HG03066 (cell line): ENCODE data around the gene GRID2.

Source experiments
- ATAC-seq: cut with Tn5 transposase; IDR thresholded peaks from one replicate; pipeline ENCODE4 v1.9.1; 2021; ENCODE audit warnings: low read depth; ENCODE audit not compliant: unreplicated experiment

Gene GRID2

DNA sequence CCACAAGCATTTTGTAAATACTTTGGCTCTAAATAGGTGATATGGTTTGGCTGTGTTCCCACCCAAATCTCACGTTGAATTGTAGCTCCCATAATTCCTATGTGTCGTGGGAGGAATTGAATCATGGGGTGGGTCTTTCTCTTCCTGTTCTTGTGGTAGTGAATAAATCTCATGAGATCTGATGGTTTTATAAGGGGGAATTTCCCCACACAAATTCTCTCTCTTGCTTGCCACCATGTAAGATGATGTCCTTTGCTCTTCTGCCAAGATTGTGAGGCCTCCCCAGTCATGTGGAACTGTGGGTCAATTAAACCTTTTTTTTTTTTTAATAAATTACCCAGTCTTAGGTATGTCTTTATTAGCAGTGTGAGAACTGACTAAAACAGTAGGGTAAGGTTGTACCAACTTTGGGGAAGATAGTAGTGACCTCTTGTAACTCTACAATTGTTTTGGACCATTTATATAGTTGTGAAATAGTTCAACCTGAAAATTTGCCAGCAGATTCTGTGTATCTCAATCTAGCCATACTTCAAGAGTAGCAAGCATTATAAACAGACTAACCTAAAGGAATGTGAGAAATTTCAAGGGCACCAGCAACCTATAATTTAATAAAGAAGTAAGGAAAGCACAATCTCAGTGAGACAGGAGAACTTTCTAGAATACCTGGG, 727.8 kb downstream of the GRID2 start:
- ATAC-seq: no peak

DNA sequence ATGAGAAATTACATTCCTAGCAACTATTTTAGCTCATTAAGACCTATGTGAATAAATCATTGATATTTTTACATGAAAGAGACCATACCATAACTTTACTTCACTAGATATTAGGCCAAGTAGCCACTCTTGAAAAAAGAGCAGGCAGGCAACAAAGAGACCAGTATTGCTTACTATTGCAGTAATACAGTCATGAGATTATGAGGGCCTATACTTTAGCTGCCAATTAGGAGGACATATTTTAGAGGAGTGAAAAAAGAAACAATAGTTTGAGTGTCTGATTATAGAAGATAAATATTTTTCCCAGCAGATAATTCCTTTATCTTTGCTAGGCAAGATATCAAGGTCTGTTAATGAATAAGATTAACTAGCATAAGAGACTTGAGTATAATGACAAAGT, 739.0 kb downstream of the GRID2 start:
- ATAC-seq: no peak

DNA sequence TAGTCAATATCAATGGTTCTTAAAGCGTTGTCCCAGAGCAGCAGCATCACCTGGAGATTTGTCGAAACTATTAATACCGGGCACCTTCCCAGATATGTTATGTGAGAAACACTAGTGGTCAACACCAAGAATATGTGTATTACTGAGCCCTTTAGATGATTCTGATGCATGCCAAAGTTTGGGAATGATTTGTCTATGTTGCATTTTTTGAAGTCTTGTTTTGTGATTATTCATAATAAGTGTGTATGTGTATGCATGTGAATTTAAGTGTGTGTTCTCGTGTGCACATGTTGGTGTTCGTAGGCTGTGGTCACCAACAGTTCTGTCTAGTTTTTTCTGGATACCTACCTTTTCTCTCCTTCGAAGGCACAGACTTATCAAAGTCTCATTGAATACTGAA, 749.4 kb downstream of the GRID2 start:
- ATAC-seq: no peak

DNA sequence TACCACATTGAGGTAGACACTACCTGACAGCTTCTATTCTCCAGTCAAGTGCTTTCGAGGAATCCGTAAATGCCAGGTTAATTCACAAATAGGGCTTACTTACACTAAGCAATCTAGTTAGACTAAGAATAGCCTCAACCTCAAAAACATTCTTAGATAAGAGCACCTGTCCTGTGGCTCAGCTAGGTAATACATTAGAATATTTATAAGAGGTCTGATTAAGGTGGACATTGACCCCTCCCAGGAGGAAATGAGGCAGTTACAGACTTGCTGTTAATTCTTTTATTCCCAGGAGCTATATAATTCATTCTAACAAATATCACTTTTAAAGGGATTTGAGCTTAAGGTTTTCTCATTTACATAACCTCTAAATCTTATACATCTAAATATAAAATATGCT, 758.1 kb downstream of the GRID2 start:
- no peak for ATAC-seq

DNA sequence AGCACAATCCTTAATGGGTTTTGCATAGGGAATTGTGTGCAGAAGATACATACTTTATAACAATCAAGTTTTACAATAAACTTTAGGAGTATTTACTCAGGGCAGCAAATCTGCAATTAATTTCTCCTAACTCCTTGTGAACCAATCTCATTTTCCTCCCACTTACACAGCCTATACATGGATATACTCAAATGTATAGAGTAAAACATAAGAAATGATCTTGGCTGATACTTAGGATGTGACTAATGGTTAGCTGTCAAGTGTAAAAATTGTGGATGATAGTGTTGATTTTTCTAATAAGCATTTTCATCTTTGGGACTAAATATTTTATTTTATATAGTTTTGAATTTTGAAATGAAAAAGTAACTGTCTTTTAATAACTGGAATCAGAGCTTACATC, 759.6 kb downstream of the GRID2 start:
- no peak for ATAC-seq

DNA sequence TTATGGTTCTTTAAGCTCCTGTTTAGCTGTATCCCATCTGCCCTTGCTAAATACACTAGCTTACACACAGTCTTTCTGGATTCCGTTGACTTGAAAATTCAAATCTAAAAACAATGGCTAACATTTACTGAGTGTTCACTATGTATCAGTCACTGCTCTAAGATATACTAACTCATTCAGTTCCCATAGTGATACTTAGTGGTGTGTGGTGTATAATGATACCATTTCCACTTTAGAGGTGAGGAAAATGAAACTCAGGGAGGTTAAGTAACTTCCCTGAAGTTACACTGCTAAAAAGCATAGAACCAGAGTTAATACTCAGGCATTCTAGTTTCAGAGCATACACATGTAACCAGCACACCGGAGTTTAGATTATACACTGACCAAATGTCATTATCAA, 762.0 kb downstream of the GRID2 start:
- ATAC-seq: no peak

DNA sequence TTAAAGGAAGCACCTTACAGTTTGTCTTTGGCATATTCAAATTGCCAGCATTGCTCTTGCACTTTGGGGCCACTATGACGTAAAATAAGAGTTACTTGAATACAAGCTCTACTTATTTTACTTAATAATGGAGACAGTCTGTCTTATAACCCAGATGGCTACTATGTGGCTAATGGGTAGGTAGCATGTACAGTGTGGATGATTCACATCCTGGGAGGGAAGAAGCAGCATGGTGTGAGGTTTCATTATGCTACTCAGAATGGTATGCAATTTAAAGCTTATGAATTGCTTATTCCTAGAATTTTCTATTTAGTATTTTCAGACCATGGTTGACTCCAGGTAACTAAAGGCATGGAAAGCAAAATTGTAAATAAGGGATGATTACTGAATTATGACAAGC, 763.0 kb downstream of the GRID2 start:
- no peak for ATAC-seq

DNA sequence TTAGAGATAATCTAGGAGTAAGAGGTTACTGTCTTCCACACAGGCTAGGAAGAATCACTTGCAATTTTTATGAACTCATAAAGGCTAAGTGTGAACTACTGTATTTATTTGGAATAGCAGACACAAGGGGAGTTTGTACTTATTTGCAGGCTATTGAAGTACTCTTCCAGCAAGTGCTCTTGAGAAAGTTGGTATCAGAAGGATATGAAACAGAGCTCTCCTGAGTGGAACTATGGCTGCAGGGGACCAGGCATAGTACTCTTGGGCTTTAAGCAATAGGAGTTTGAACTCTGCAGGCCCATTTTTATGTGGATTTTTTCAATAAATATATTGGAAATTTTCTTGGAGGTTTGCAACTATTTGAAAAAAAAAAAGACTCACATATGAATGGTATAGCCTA, 768.5 kb downstream of the GRID2 start:
- ATAC-seq: no peak

DNA sequence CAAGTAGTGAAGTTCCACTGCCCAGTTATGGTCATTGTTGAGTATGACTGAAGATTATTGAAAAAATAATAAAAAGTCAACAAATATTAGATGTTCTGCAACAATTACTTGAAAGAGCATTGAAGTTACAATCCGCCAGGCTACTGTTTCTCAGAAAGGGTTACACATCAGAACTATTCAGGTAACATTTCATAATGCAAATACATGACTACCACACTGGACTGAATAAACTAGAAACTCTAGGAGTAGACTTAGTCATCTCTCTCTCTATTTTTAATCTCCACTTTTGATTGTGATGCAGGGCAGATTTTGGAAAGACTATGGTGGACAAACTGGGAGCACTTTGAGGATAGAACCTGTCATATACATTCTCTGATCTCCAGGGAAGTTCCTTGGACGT, 776.5 kb downstream of the GRID2 start:
- no peak for ATAC-seq

DNA sequence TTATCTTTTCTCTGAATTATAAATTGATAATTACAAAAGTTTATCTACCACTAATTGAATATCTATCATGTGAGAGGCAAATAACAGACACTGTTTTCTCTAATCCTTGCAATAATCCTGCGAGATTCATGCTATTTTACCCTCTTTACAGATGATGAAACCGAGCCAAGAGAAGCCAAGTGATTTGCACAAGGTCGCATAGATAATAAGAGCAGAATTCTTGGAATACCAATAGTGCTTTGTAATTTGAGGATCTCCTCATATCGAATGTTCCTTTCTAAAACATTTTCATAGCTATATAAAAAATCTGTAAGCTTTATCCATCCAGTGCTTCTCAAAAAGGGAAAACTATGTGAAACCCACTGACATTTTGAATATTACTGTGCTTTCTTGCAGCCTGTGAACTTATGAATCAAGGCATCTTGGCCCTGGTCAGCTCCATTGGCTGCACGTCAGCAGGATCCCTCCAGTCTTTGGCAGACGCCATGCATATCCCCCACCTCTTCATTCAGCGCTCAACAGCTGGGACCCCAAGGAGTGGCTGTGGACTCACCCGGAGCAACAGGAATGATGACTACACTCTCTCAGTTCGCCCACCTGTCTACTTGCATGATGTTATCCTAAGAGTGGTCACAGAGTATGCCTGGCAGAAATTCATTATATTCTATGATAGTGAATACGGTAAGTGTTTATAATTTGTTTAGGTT, 781.0 kb downstream of the GRID2 start:
- ATAC-seq: no peak

DNA sequence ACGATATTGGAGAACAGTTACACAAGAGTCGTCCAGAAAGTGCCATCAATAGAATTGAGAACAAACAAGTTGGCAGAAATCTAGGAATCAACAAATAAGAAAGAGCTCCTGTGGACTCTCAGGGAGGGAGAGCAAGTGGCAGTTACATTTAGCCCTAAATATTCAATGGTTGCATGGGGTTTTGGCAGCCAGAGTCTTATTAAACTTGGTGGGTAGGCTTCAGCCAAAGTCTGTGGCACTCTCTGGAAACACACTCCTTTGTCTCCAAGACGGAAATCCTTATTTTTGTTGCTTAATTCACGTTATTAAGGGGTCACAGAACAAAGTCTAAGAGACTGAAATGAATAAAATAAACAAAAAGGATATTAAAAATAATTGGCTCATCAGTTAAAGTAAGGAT, 782.6 kb downstream of the GRID2 start:
- no peak for ATAC-seq

DNA sequence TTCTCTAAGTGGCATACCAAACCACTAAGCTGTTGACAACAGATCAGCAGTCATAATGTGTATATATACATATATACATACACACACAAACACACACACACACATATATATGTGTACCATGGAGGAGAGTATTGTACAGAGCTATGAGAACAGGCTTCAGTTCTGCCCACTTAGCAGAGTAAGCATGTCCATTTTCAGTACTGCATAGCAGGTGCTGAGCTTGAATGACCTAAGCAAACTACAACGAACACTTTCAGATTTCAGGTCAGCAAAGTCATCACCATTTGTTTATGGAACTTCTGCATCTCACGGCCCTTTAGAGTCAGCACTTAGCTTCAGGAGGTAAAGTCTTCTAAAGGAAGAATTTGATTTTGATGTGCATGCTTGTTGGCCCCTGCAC, 789.0 kb downstream of the GRID2 start:
- no peak for ATAC-seq

DNA sequence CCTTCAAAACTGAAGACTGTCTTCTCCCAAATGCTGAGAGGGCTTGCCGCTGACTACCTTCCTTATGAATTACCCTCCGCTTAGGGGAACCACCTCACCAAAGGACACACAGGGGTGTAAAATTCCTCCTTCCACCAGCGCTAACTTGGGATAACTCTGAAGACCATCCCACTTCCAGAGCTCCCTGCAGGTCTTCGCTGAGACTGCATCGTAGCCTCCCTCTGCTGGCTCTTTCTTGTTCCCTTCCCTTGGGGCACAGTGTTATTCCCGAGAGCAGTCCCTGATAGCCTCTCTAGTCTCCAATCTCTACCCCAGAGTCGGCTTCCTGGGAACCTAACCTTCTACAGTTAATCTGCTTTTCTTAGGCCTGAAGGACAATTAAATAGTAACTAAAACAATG, 799.3 kb downstream of the GRID2 start:
- ATAC-seq: no peak

DNA sequence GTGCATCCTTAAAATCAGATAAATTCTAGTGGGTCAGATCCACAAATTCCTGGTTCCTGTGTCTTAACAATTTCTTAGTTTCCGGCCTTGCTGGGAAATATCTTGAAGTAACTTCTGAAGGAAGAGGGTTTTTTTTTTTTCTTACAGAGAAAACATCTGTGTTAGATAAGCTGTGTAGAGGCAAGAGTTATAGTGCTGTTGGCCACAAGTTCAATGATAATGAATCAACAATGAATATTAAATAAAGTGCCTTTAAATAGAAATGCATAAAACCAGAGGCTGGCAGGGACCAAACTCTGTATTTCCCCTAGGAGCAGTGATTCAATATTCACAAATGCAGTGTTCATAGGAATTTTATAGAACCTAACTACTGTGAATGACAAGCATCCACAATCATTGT, 812.9 kb downstream of the GRID2 start:
- no peak for ATAC-seq

DNA sequence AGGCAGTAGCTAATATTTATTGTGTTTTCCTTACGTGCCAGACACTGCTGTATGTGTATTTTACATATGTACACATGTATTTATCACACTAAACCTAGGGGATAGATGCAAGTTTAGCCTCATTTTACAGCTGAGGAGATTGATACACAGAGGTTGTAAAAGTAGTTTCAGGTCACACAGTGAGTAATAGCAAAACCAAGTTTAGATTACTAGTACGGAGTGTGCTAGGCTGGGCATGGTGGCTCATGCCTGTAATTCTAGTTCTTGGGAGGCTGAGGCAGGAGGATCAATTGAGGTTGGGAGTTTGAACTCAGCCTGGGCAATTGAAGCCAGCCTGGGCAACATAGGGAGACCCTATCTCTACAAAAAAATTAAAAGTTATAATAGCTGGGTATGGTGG, 823.7 kb downstream of the GRID2 start:
- ATAC-seq: no peak

DNA sequence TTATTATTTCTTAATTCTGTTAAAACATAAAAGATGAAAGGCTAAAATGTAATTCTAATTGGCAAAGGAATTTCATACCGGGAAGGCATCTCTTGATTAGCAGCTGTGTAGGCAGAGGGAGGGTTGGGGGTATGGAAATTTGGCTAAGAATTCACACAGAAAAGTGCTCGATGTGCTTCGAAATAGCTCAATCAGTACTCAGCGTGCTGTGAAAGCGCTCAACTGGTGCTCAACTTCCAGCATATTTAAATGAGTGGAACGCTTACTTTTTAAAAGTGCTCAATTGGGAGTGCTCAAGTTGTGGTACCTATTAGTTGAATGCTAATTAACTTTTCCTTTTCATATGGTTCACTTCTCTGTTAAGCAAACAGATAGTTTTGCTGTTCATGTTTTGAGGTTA, 828.9 kb downstream of the GRID2 start:
- no peak for ATAC-seq

DNA sequence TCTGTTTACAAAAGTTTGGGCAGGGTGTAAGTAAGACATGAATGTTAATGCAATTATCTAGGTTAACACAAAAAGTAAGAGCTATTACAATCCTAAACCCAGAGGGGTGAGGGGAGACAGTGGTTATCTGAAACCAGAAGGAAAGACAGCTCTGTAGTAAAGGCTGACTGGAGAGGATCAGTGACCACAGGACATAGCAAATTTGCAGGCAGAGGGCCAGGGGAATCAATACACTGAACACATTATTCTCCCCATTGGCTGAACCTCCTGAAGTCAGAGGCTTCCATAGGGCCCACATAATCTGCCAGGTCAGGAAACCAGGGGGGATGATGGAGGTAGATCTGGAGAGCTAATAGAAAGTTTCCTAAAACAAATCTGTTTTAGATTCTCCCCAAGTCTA, 835.4 kb downstream of the GRID2 start:
- no peak for ATAC-seq

DNA sequence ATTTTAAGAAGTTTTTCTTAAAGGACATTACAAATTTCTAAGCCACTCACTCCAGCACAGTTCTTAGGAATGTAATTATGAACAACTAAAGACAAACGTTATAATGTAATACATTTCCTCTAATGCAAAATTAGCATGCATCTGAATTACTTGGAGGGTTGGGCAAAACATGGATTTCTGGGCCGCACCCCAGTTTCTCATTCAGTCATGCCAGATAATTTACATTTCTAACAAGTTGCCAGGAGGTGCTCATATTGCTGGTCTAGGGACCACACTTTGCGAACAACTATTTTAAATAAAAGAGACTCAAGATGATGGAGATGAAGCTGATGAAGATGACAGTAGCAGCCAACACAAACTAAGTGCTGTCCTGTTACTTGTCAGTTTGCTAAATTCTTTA, 840.1 kb downstream of the GRID2 start:
- no peak for ATAC-seq

DNA sequence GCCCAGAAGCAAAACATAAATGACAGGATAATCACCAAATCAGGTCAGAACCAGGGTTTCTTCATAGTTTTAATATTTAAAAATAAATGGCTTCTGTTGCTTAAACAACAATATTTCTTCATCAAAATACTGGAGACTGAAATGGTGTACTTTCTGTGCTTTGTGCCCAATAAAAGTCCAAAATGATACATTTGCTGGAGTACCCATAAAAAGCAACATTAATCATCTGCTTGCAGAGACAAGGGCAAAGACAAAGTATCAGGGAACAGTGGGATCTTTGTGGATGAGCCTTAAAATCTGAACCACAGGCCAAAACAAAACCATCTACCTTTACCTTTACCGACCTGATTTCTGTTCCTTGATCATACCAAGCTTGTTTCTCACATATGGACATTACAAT, 840.9 kb downstream of the GRID2 start:
- no peak for ATAC-seq

DNA sequence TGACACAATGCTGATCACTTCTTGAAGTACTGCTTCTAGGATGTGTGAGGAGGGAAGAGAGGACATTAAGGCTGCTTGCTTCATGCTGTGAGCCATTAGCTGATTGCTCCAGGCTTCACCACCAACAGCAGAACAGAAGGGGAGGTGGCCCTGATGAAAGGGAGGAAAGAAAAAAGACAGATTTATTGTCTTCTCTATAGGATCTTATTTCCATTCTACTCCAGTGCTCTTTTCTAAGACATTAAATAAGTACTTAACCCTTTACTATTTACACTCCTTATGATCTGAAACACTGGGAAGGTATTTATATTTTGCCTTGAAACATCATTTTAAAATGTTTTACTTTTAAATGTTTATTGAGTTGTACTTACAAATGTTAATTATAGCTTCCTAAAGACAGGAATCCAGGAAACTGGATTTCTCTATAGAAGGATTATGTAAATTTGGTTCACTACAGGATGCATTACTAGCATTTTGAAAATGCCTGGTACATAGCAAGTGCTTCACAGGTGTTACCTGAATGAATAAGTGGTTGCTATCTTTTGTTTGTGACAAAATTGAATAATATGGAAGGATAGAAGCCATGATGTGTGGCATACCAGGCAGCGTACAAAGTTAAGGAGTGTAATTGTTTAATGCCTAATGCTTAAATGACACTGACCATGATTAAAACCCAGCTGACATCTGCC, 843.9 kb downstream of the GRID2 start:
- no peak for ATAC-seq

DNA sequence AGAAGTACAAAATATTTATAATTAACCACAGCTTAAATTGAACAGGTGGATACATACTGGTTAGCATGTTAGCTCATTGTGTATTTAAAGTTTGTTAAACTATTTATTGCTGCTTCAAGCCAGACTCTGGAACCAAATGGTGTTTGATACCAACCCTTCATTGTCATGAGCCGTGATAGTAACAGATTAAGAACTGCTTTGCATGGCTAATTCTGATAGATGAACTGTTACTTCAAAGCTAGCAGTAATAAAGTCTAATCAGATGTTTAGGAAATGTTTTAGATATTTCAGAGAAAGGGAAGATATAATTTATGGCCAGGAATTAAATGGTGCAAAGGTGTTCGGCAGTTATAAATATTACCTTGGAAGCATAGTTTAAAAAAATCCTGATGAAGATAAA, 848.7 kb downstream of the GRID2 start:
- ATAC-seq: no peak

DNA sequence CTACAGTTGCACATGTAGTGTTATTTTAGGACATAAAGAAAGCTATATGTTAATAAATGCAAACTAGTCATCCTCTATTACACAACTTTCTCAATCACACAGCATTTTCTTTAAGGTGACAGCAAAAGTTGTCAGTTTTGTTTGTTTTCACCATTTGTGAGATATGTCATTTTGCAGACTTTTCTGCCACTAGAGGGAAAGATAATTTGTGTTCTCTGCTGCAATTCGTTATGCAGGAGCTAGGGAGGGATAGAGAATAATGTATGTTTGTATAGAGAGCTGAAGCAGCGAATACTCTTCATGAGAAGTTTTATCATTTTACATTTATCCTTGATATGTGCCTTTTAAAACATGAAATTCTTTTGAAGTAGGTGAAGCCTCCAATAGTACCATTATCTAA, 854.2 kb downstream of the GRID2 start:
- no peak for ATAC-seq
